Caco-2 (cell line): ENCODE data around the gene APP. TPM values are rescaled to one million over a fixed set of nuclear protein-coding genes. Genes with fewer than 3 reads are reported as not detected.

Source experiments
- BruUV-seq: library from RNA; stranded (reverse); fragments of 400-500 nt; replicated peaks from 2 replicates; lab custom pipeline; 2021; lab: Mats Ljungman, UMichigan
- CTCF ChIA-PET: fragments of 300-600 bp; sonication (Branson Sonifier 250); formaldehyde crosslinking; loops from one replicate; lab custom pipeline; 2022; ENCODE audit warnings: antibody characterized with exemption; lab: Charles Lee
- POLR2A ChIA-PET: fragments of 300-600 bp; sonication (Branson Sonifier 250); formaldehyde crosslinking; loops from one replicate; lab custom pipeline; 2022; ENCODE audit warnings: antibody characterized with exemption; lab: Charles Lee
- DNase-seq, 2 experiments: peaks; one replicate each; pipeline versions ENCODE4 v3.0.0 to v3.0.0-alpha.2; 2020 to 2022
- H3K27me3 ChIP-seq: replicated peaks from 2 replicates; pipeline ENCODE4 v1.6.0; 2011; ENCODE audit warnings: low read length; ENCODE audit not compliant: control insufficient read depth, insufficient read depth
- H3K36me3 ChIP-seq: 2 replicates; pipeline ENCODE4 v1.5.1; 2011; ENCODE audit warnings: low read length; ENCODE audit not compliant: control insufficient read depth, insufficient read depth
- H3K4me1 ChIP-seq: fragments of 250-450 bp; sonication (Bioruptor Pico); 2 replicates; pipeline ENCODE4 v1.5.1; 2020; ENCODE audit warnings: mild to moderate bottlenecking
- H3K4me3 ChIP-seq: 2 replicates; pipeline ENCODE4 v1.5.1; 2011; ENCODE audit warnings: low read depth, mild to moderate bottlenecking, control low read depth, low read length
- H3K9me3 ChIP-seq: fragments of 250-450 bp; sonication (Bioruptor Pico); 2 replicates; pipeline ENCODE4 v1.5.1; 2020; ENCODE audit warnings: mild to moderate bottlenecking, moderate library complexity
- H3K27ac Mint-ChIP-seq: one replicate; pipeline ENCODE4 v1.8.0; 2022; ENCODE audit warnings: mixed read lengths; ENCODE audit not compliant: unreplicated experiment
- H3K27me3 Mint-ChIP-seq: one replicate; pipeline ENCODE4 v1.8.0; 2022; ENCODE audit warnings: mixed read lengths; ENCODE audit not compliant: insufficient read depth, unreplicated experiment
- H3K36me3 Mint-ChIP-seq: one replicate; pipeline ENCODE4 v1.8.0; 2022; ENCODE audit warnings: mild to moderate bottlenecking, mixed read lengths; ENCODE audit not compliant: insufficient read depth, unreplicated experiment
- H3K4me1 Mint-ChIP-seq: one replicate; pipeline ENCODE4 v1.8.0; 2022; ENCODE audit warnings: low read depth, mixed read lengths; ENCODE audit not compliant: unreplicated experiment
- H3K4me3 Mint-ChIP-seq: one replicate; pipeline ENCODE4 v1.8.0; 2022; ENCODE audit warnings: mild to moderate bottlenecking, moderate library complexity, mixed read lengths; ENCODE audit not compliant: unreplicated experiment
- H3K9me3 Mint-ChIP-seq: one replicate; pipeline ENCODE4 v1.8.0; 2022; ENCODE audit warnings: mixed read lengths; ENCODE audit not compliant: unreplicated experiment
- CTCF ChIP-seq, 2 experiments: fragments of 200-600 bp in 1 of 2; IDR thresholded peaks; 1 replicate in 1 of 2; 2 replicates in 1 of 2; pipeline versions ENCODE4 v1.5.1 to v1.8.0; 2011 to 2022; ENCODE audit warnings: antibody characterized with exemption in 1 of 2, control low read depth in 1 of 2, inconsistent platforms in 1 of 2, low read depth in 1 of 2, low read length in 1 of 2, mild to moderate bottlenecking in 1 of 2, moderate library complexity in 1 of 2; ENCODE audit not compliant: insufficient read depth in 1 of 2, severe bottlenecking in 1 of 2, unreplicated experiment in 1 of 2
- intact Hi-C: fragments of 100-400 bp; cut with micrococcal nuclease; formaldehyde crosslinking; loops from one replicate; pipeline ENCODE4 v1.10.0; 2022; ENCODE audit not compliant: unreplicated experiment
- total RNA-seq: library from RNA; stranded (reverse); gene quantifications from 2 replicates; pipeline ENCODE4 v1.2.3, GENCODE V29; 2022

The APP gene
- total RNA-seq, 1 experiment from 2014 or later: 331 TPM

DNA sequence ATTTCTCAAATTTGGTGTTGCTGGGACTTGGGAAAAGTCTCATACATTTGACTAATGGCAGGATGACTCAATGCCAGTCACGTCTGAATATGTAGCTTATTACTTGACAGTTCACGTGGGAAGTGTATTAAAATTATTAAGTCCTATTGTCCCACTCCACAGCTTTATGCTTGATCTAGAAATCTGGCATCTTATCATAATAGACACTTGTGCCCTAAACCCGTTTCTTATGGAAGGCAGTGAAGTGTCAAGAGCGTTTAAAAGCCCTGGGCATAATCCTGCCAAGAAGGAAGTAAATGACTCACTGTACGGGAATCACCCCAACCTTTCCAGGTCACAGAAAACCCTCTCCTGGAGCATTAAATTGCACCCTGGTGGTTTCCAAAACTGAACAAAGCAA is 207.4 kb downstream of the APP start:
- no peak for DNase-seq

GRCh38 chr21:25961042-25961441 is 209.5 kb downstream of the APP start:
- ChIA-PET CTCF (no interaction called here), POLR2A (no interaction called here)
- no TSS peak for BruUV-seq
- Mint-ChIP-seq H3K4me3 (no peak overlapping the region), H3K36me3 (peaks cover 20% of the 10 kb centered on the region), H3K27me3 (no peaks in the 10 kb centered on the region), H3K27ac (peak overlapping the region; percentile 46), H3K4me1 (peaks cover 7% of the 10 kb centered on the region), H3K9me3 (no peaks in the 10 kb centered on the region)
- no peak for DNase-seq
- Histone ChIP-seq H3K4me3 (no peak overlapping the region), H3K9me3 (no peaks in the 10 kb centered on the region), H3K36me3 (no peaks in the 10 kb centered on the region), H3K27me3 (no peaks in the 10 kb centered on the region), H3K4me1 (no peaks in the 10 kb centered on the region; the same call in 1 of the 2 replicates)
- intact Hi-C loops: no loop called here
- no peak for TF ChIP-seq CTCF (IDR thresholded peaks at IDR 0.05; ENCODE audit: insufficient read depth in 1 of 2, low read depth in 1 of 2, low read length in 1 of 2, severe bottlenecking in 1 of 2, unreplicated experiment in 1 of 2)

More for the DNA sequence above, 207.4 kb downstream of the APP start:
- H3K27ac Mint-ChIP-seq: no peak overlapping the region
- BruUV-seq: no TSS peak
- peaks cover 9% of the 10 kb centered on the region for H3K36me3 Mint-ChIP-seq
- no peak for TF ChIP-seq CTCF (IDR thresholded peaks at IDR 0.05; ENCODE audit: insufficient read depth in 1 of 2, low read depth in 1 of 2, low read length in 1 of 2, severe bottlenecking in 1 of 2, unreplicated experiment in 1 of 2)
- CTCF ChIA-PET: no interaction called here
- H3K9me3 Mint-ChIP-seq: no peaks in the 10 kb centered on the region
- Histone ChIP-seq H3K9me3 (no peaks in the 10 kb centered on the region), H3K4me3 (no peak overlapping the region), H3K4me1 (peaks cover 10% of the 10 kb centered on the region), H3K27me3 (no peaks in the 10 kb centered on the region), H3K36me3 (no peaks in the 10 kb centered on the region)
- no peak overlapping the region for H3K4me3 Mint-ChIP-seq
- POLR2A ChIA-PET: interaction anchor here (0.6 kb wide), 1 partner anchor 577 kb away, joined by 3 read pairs; no protein-coding TSS in a partner anchor
- no peaks in the 10 kb centered on the region for H3K27me3 Mint-ChIP-seq
- peaks cover 15% of the 10 kb centered on the region for H3K4me1 Mint-ChIP-seq
- intact Hi-C loops: no loop called here

GRCh38 chr21:25960402-25960801 is 210.2 kb downstream of the APP start:
- ChIA-PET CTCF (no interaction called here), POLR2A (no interaction called here)
- H3K4me1 Mint-ChIP-seq: peaks cover 7% of the 10 kb centered on the region
- no peak overlapping the region for H3K27ac Mint-ChIP-seq
- DNase-seq: no peak
- intact Hi-C loops: no loop called here
- Histone ChIP-seq H3K4me1 (no peaks in the 10 kb centered on the region; the same call in 1 of the 2 replicates), H3K4me3 (no peak overlapping the region), H3K36me3 (no peaks in the 10 kb centered on the region), H3K9me3 (no peaks in the 10 kb centered on the region), H3K27me3 (no peaks in the 10 kb centered on the region)
- no peaks in the 10 kb centered on the region for H3K27me3 Mint-ChIP-seq
- H3K9me3 Mint-ChIP-seq: no peaks in the 10 kb centered on the region
- H3K4me3 Mint-ChIP-seq: no peak overlapping the region
- no TSS peak for BruUV-seq
- H3K36me3 Mint-ChIP-seq: peaks cover 26% of the 10 kb centered on the region
- no peak for TF ChIP-seq CTCF (IDR thresholded peaks at IDR 0.05; ENCODE audit: insufficient read depth in 1 of 2, low read depth in 1 of 2, low read length in 1 of 2, severe bottlenecking in 1 of 2, unreplicated experiment in 1 of 2)
